ENCODE results near the gene TMEM259.

Gene TMEM259

GRCh38 chr19:1063030-1063908, 42.3 kb upstream of the TMEM259 start:
- CTCF ChIA-PET = interaction anchor here (0.6 to 3.8 kb wide), 5 partner anchors 10 to 50 kb away, joined by 3 to 18 read pairs (median 4); partner anchors contain the start of gene ABCA7
- Histone ChIP-seq H3K4me1 (ENCODE audit: control extremely low read depth in 1 of 4, control insufficient read depth in 4 of 4, insufficient read depth in 4 of 4, low read length in 3 of 4) (peaks cover 0 to 34% (median 27%) of the 10 kb centered on the region in 4 experiments), H3K36me3 (ENCODE audit: control insufficient read depth in 4 of 4, insufficient read depth in 4 of 4, low read length in 3 of 4) (peaks cover 0 to 10% (median 7%) of the 10 kb centered on the region in 4 experiments), H3K27me3 (replicated peaks in 2 of 5; ENCODE audit: control insufficient read depth in 4 of 5, insufficient read depth in 5 of 5, low read length in 4 of 5) (no peaks in the 10 kb centered on the region), H3K27ac (ENCODE audit: insufficient read depth in 1 of 2, low read depth in 1 of 2, low read length in 2 of 2, poor library complexity in 1 of 2, severe bottlenecking in 2 of 2) (no peak overlapping the region), H3K4me3 (ENCODE audit: control insufficient read depth in 1 of 7, extremely low read depth in 1 of 7, insufficient read depth in 4 of 7, low read depth in 2 of 7, low read length in 6 of 7) (no peak overlapping the region), H3K9me3 (ENCODE audit: control extremely low read depth in 1 of 5, control insufficient read depth in 4 of 5, insufficient read depth in 2 of 5, low read depth in 1 of 5, low read length in 4 of 5) (peaks cover 0 to 13% (median 7%) of the 10 kb centered on the region in 5 experiments)
- 90% methylated on average over 18 of the region's 37 CpGs for WGBS (ENCODE audit: insufficient coverage)
- POLR2A ChIA-PET = no interaction called here
- DNase-seq = peak; percentile 61 to 72 (median 67)

- no peak overlapping the region for H3K4me3 ChIP-seq (ENCODE audit: control insufficient read depth in 1 of 7, extremely low read depth in 1 of 7, insufficient read depth in 4 of 7, low read depth in 2 of 7, low read length in 6 of 7)
- H3K36me3 ChIP-seq (ENCODE audit: control insufficient read depth in 4 of 4, insufficient read depth in 4 of 4, low read length in 3 of 4) = peaks cover 0 to 16% (median 8%) of the 10 kb centered on the region in 4 experiments
- no peak overlapping the region for H3K27ac ChIP-seq (ENCODE audit: insufficient read depth in 1 of 2, low read depth in 1 of 2, low read length in 2 of 2, poor library complexity in 1 of 2, severe bottlenecking in 2 of 2)
- H3K4me1 ChIP-seq (ENCODE audit: control extremely low read depth in 1 of 4, control insufficient read depth in 4 of 4, insufficient read depth in 4 of 4, low read length in 3 of 4) = peaks cover 0 to 31% (median 22%) of the 10 kb centered on the region in 4 experiments
- no peaks in the 10 kb centered on the region for H3K27me3 ChIP-seq (replicated peaks in 2 of 5; ENCODE audit: control insufficient read depth in 4 of 5, insufficient read depth in 5 of 5, low read length in 4 of 5)
- POLR2A ChIA-PET = no interaction called here
- WGBS (ENCODE audit: insufficient coverage) = 97% methylated on average over 14 of the region's 17 CpGs
- CTCF ChIA-PET = no interaction called here
- no peak for DNase-seq
- peaks cover 0 to 21% (median 14%) of the 10 kb centered on the region in 5 experiments for H3K9me3 ChIP-seq (ENCODE audit: control extremely low read depth in 1 of 5, control insufficient read depth in 4 of 5, insufficient read depth in 2 of 5, low read depth in 1 of 5, low read length in 4 of 5)
Measured at GRCh38 chr19:1062387-1063029, 41.6 kb upstream of the TMEM259 start.

GRCh38 chr19:1061987-1062386, 41.1 kb upstream of the TMEM259 start:
- peaks cover 0 to 27% (median 21%) of the 10 kb centered on the region in 4 experiments for H3K4me1 ChIP-seq (ENCODE audit: control extremely low read depth in 1 of 4, control insufficient read depth in 4 of 4, insufficient read depth in 4 of 4, low read length in 3 of 4)

GRCh38 chr19:1060689-1061088, 39.8 kb upstream of the TMEM259 start:
- no peaks in the 10 kb centered on the region for H3K27me3 ChIP-seq (replicated peaks in 2 of 5; ENCODE audit: control insufficient read depth in 4 of 5, insufficient read depth in 5 of 5, low read length in 4 of 5)
- ChIA-PET CTCF (interaction anchor here (0.6 to 0.7 kb wide), 3 partner anchors 60 to 197 kb away, joined by 3 read pairs; partner anchors contain the start of gene GRIN3B), POLR2A (no interaction called here)
- peaks cover 0 to 14% (median 10%) of the 10 kb centered on the region in 4 experiments for H3K4me1 ChIP-seq (ENCODE audit: control extremely low read depth in 1 of 4, control insufficient read depth in 4 of 4, insufficient read depth in 4 of 4, low read length in 3 of 4)
- no peak overlapping the region for H3K27ac ChIP-seq (ENCODE audit: insufficient read depth in 1 of 2, low read depth in 1 of 2, low read length in 2 of 2, poor library complexity in 1 of 2, severe bottlenecking in 2 of 2)
- no peak overlapping the region for H3K4me3 ChIP-seq (ENCODE audit: control insufficient read depth in 1 of 7, extremely low read depth in 1 of 7, insufficient read depth in 4 of 7, low read depth in 2 of 7, low read length in 6 of 7)
- WGBS (ENCODE audit: insufficient coverage) = 93% methylated on average over 5 of the region's 5 CpGs
- H3K9me3 ChIP-seq (ENCODE audit: control extremely low read depth in 1 of 5, control insufficient read depth in 4 of 5, insufficient read depth in 2 of 5, low read depth in 1 of 5, low read length in 4 of 5) = peaks cover 0 to 38% (median 32%) of the 10 kb centered on the region in 5 experiments
- H3K36me3 ChIP-seq (ENCODE audit: control insufficient read depth in 4 of 4, insufficient read depth in 4 of 4, low read length in 3 of 4) = peaks cover 0 to 30% (median 22%) of the 10 kb centered on the region in 4 experiments
- no peak for DNase-seq

More at GRCh38 chr19:1061987-1062386, 41.1 kb upstream of the TMEM259 start:
- CTCF ChIA-PET = no interaction called here
- 98% methylated on average over 20 of the region's 20 CpGs for WGBS (ENCODE audit: insufficient coverage)
- peaks cover 0 to 26% (median 19%) of the 10 kb centered on the region in 5 experiments for H3K9me3 ChIP-seq (ENCODE audit: control extremely low read depth in 1 of 5, control insufficient read depth in 4 of 5, insufficient read depth in 2 of 5, low read depth in 1 of 5, low read length in 4 of 5)
- DNase-seq = no peak
- no peak overlapping the region for H3K27ac ChIP-seq (ENCODE audit: insufficient read depth in 1 of 2, low read depth in 1 of 2, low read length in 2 of 2, poor library complexity in 1 of 2, severe bottlenecking in 2 of 2)
- peaks cover 0 to 18% (median 10%) of the 10 kb centered on the region in 4 experiments for H3K36me3 ChIP-seq (ENCODE audit: control insufficient read depth in 4 of 4, insufficient read depth in 4 of 4, low read length in 3 of 4)
- POLR2A ChIA-PET = no interaction called here
- no peaks in the 10 kb centered on the region for H3K27me3 ChIP-seq (replicated peaks in 2 of 5; ENCODE audit: control insufficient read depth in 4 of 5, insufficient read depth in 5 of 5, low read length in 4 of 5)
- H3K4me3 ChIP-seq (ENCODE audit: control insufficient read depth in 1 of 7, extremely low read depth in 1 of 7, insufficient read depth in 4 of 7, low read depth in 2 of 7, low read length in 6 of 7) = no peak overlapping the region

GRCh38 chr19:1058112-1058511, 37.2 kb upstream of the TMEM259 start:
- ChIA-PET POLR2A (no interaction called here), CTCF (interaction anchor here (1.5 kb wide), 1 partner anchor 18 kb away, joined by 4 read pairs; no protein-coding TSS in a partner anchor)
- Histone ChIP-seq H3K9me3 (ENCODE audit: control extremely low read depth in 1 of 5, control insufficient read depth in 4 of 5, insufficient read depth in 2 of 5, low read depth in 1 of 5, low read length in 4 of 5) (peaks cover 0 to 40% (median 36%) of the 10 kb centered on the region in 5 experiments), H3K27me3 (replicated peaks in 2 of 5; ENCODE audit: control insufficient read depth in 4 of 5, insufficient read depth in 5 of 5, low read length in 4 of 5) (no peaks in the 10 kb centered on the region), H3K4me3 (ENCODE audit: control insufficient read depth in 1 of 7, extremely low read depth in 1 of 7, insufficient read depth in 4 of 7, low read depth in 2 of 7, low read length in 6 of 7) (no peak overlapping the region), H3K27ac (ENCODE audit: insufficient read depth in 1 of 2, low read depth in 1 of 2, low read length in 2 of 2, poor library complexity in 1 of 2, severe bottlenecking in 2 of 2) (no peak overlapping the region), H3K36me3 (ENCODE audit: control insufficient read depth in 4 of 4, insufficient read depth in 4 of 4, low read length in 3 of 4) (peaks cover 0 to 43% (median 28%) of the 10 kb centered on the region in 4 experiments), H3K4me1 (ENCODE audit: control extremely low read depth in 1 of 4, control insufficient read depth in 4 of 4, insufficient read depth in 4 of 4, low read length in 3 of 4) (no peaks in the 10 kb centered on the region)
- no peak for DNase-seq
- 100% methylated on average over 5 of the region's 5 CpGs for WGBS (ENCODE audit: insufficient coverage)

GRCh38 chr19:1057176-1057855, 36.4 kb upstream of the TMEM259 start:
- Histone ChIP-seq H3K9me3 (ENCODE audit: control extremely low read depth in 1 of 5, control insufficient read depth in 4 of 5, insufficient read depth in 2 of 5, low read depth in 1 of 5, low read length in 4 of 5) (peaks cover 0 to 40% (median 36%) of the 10 kb centered on the region in 5 experiments), H3K4me1 (ENCODE audit: control extremely low read depth in 1 of 4, control insufficient read depth in 4 of 4, insufficient read depth in 4 of 4, low read length in 3 of 4) (no peaks in the 10 kb centered on the region), H3K27me3 (replicated peaks in 2 of 5; ENCODE audit: control insufficient read depth in 4 of 5, insufficient read depth in 5 of 5, low read length in 4 of 5) (no peaks in the 10 kb centered on the region), H3K4me3 (ENCODE audit: control insufficient read depth in 1 of 7, extremely low read depth in 1 of 7, insufficient read depth in 4 of 7, low read depth in 2 of 7, low read length in 6 of 7) (no peak overlapping the region), H3K36me3 (ENCODE audit: control insufficient read depth in 4 of 4, insufficient read depth in 4 of 4, low read length in 3 of 4) (peaks cover 0 to 43% (median 28%) of the 10 kb centered on the region in 4 experiments), H3K27ac (ENCODE audit: insufficient read depth in 1 of 2, low read depth in 1 of 2, low read length in 2 of 2, poor library complexity in 1 of 2, severe bottlenecking in 2 of 2) (no peak overlapping the region)
- ChIA-PET POLR2A (interaction anchor here (0.6 to 1.6 kb wide), 2 partner anchors 20 to 36 kb away, joined by 3 read pairs; partner anchors contain the start of genes RNU6-2 and TMEM259), CTCF (interaction anchor here (1.0 to 1.7 kb wide), 3 partner anchors 8 to 16 kb away, joined by 3 to 11 read pairs (median 3); partner anchors contain the start of gene ARHGAP45)
- DNase-seq = peak; percentile 75 to 83 (median 82)
- 50% methylated on average over 2 of the region's 3 CpGs for WGBS (ENCODE audit: insufficient coverage)

All from common myeloid progenitor, CD34-positive (primary cell).